Measurements from ENCODE around the gene ARHGAP31.

The ARHGAP31 gene

DNA sequence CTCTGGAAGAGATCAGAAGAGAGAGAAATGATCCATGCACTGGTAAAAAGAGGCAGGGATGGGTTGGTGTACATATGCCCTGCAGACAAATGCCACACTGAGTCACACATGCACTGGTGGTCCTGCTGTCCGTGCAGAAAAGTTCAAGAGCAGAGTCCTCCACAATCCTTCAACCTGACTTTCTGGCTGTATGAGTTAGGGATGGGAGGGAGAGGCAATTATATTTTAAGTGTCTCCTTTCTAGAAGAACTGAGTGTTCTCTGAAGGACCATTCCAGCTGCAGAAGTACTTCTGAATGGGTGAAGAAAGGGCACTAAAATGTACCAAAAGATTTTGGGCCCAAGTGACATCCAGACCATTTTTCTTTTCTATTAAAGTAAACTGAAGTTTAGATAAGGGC, 142.8 kb downstream of the ARHGAP31 start:
- no peak for DNase-seq (ENCODE audit: low read depth)

DNA sequence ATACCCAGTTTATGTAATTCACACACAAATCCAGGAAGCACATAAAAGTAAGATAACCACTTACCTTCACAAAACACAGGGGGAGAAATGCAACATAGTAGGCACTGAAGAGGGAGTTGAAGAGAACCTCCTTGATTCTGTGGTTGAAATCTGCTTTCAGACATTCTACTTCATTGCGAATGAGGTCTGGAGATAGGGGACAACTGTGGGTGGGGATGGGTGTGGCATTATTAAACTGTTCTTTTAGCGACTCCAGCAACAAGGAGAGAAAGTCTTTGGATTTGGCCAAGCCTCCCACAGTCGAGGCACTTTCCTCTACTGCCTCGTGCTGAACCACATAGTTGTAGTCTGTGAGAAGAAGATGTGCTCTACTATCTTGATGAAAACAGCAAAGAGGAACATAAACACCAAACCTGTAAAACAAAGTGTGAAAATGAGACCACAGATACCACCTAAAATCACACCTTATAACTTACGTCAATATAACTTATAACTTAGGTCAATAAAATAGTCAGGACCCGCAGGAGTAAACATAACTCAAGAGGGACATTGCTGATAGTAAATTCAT, 143.6 kb downstream of the ARHGAP31 start:
- DNase-seq (ENCODE audit: low read depth), result no peak

DNA sequence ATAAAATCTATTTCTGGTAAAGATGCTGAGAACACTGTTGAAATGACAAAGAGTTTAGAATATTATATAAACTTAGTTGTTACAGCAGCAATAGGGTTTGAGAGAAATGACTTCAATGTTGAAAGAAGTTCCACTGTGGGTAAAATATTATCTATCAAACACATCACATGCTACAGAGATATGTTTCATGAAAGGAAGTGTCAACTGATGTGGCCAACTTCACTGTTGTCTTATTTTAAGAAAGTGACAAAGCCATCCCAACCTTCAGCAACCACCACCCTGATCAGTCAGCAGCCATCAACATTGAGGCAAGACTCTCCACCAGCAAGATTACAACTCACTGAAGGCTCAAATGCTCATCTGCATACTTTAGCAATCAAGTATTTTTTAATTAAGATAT, 149.0 kb downstream of the ARHGAP31 start:
- DNase-seq (ENCODE audit: low read depth), result no peak

DNA sequence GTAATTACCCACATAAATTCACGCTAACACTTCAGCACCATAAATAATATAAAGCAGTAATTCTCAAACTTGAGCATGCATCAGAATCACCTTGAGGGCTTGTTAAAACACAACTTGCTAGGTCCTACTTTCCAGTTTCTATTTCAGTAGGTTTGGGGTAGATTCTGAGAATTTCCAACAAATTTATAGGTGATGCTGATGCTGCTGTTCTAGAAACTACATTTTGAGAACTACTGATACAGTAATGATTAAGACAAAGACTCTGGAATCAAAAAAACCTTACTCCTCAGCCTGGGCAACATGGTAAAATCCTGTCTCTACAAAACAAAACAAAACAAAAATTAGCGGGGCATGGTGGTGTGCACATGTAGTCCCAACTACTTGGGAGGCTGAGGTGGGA, 150.4 kb downstream of the ARHGAP31 start:
- no peak for DNase-seq (ENCODE audit: low read depth)

DNA sequence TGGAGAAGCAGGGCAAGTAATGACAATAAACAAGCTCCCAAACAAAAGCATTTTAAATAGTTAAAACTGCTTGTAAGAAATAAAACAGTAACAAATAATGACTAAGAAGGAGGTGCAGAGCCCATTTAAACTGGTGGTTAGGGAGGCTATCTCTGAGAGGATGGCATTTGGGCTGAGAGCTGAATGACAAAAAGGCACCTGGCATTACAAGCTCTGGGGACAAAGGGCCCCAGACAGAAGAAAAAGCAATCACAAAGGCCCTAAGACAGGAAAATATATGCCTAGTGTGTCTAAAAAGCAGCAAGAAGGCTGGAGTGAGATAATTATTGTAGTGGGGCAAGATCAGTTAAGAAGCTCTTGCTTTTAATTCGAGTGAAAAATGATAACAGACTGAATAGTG, 159.6 kb downstream of the ARHGAP31 start:
- no peak for DNase-seq (ENCODE audit: low read depth)

DNA sequence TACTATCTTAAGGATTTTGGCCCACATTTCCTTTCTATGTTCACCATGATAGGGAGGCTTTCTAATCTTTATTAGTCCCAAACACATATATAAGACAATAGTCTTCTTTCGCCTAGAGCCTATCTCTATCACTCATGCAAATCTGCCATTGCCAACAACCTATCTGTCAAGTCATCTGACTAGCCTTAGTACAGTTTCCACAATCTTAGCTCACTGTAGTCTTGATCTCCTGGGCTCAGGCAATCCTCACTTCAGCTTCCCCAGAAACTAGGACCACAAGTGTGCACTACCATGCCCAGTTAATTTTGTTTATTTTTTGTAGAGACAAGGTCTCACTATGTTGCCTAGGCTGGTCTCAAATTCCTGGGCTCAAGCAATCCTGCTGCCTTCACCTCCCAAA, 162.3 kb downstream of the ARHGAP31 start:
- DNase-seq (ENCODE audit: low read depth), result no peak

DNA sequence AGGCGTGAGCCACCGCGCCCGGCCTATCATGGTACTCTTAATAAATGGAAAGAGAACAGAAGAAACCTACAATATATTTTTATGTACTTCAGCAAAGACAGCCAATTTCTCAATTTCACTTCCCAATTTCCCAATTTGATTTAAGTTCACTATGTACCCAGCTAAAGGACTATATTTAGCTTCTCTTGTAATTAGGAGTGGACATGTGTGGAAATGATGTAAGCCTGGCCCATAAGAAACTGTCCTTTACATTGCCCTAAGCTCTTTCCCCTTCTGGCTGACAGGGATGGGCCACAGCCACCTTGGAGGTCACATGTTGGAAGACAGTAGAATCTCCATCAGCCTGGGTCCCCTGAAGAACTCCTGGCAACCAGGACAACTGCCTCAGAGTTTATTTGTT, 163.1 kb downstream of the ARHGAP31 start:
- no peak for DNase-seq (ENCODE audit: low read depth)

DNA sequence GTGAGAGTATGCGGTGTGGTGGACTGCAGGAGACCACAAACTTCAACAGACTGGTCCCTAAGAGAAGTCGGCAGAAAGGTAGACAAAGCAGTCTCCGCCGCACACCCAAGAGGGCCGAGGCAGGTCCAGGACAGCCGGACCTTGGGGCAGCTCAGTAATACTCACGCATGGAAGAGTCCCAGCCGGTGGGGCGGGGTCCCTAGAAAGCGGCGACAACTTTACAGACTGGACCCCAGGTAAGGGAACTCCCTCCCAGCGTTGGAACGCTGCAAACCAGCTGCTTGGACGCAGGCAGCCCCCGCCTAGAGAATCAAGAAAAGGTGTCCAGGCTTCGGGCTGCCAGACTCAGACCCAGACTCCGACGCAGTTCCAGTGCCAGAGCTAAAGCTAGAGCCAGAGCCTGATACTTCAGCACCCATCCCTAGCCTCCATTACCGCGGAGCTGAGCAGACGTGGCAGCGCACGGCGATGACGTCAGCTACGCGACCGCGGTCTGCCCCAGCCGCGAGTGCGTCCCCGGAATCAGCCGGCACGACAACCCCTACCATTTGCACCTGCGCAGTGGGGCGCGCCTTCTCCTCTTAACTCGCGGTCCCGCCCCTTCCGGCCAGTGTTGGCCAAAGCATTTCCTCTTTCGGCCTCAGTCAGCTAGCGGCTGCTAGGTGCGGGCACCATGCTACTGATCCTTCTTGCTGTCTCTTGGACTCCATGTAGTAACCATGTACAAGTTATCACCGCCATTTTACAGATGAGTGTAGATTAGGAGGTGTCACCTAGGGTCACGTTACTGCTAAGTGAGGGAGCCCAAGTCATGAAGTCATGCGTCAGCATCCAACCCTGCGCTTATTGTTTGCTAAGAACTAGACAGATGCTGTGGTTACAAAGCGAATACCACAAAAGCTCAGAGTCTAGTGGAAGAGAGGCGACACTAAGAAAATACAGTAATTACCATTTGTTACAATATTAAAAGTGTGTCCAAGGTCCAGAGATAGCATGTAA, 169.3 kb downstream of the ARHGAP31 start, which contains the start of gene TMEM39A:
TSS of gene TMEM39A (minus strand) at position 445 of the 999 bp plus-strand sequence. CDS start 1,541 bp downstream, outside the sequence.
- peak; percentile 97 for DNase-seq (ENCODE audit: low read depth)

DNA sequence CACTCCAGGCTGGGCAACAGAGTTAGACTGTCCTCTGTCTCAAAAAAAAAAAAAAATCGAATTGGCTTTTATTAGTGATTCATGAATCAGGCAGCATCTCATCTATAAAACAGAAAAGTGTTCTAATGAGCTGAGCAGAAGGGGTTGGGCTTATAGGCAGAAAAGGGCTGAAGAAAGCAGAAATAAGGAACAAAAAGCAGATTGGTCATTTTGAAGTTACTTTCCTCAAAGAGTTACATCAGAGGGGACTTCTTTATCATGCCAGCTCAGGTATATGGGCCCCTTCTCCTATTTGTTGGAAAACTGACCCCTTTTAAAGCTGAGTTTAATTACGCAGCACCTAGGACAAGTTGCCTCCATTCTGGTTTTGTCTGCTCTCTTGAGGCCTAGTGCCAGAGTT, 173.9 kb downstream of the ARHGAP31 start:
- no peak for DNase-seq (ENCODE audit: low read depth)

DNA sequence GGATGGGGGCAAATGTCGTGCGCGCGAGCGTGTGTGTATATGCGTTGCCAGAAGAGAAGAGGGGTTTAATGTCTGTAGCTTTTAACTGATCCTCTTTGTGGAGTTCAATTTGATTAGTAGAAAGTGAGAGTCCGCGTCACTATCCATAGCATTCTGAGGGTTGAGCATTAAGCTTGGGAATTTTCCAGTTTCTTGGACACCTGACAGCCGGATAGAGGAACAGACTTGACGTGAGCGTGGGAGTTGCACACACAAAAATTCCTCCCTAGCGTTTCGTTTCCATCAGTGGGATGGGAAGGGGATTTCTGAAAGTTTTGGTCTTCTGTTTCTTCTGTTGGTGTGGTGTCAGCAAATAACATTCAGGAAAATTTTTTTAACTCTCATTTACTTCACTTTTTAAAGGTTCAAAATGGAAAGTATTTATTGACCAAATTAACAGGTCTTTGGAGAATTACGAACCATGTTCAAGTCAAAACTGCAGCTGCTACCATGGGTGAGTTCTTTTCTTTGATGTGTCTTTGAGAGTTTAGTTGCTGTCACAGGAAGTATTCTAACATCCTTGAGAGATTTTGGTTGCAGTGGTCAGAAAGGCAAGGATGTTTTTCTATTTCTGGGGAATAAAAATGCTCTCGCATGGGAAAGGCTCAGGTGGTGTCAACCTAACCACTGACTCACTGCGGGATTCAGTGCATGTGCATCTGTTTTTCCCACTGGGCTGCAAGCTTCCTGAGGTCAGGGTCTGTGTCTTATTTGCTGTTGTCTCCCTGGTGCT, 175.4 kb downstream of the ARHGAP31 start:
- no peak for DNase-seq (ENCODE audit: low read depth)

Measured in activated T-helper 1 cell treated with Interleukin-2 at 50 U/mL for 16 hours (primary cell).